GM08714 (cell line): ENCODE data around the gene ADAMTS12.

Source experiments
- H3K4me3 ChIP-seq: fragments of 200-500 bp; sonication (Bioruptor generic); 2 replicates; pipeline ENCODE4 v1.5.1; 2014; ENCODE audit warnings: mild to moderate bottlenecking, low read length, inconsistent platforms
- ZNF274 ChIP-seq: IDR thresholded peaks from 2 replicates; pipeline ENCODE4 v1.6.1; 2012; ENCODE audit warnings: mild to moderate bottlenecking, low read depth, low read length

The ADAMTS12 gene

GRCh38 chr5:33482335-33482734, 409.5 kb downstream of the ADAMTS12 start:
- TF ChIP-seq ZNF274, result no peak
- no peak overlapping the region for H3K4me3 ChIP-seq

- H3K4me3 ChIP-seq, result no peak overlapping the region
- no peak for TF ChIP-seq ZNF274
Observed at GRCh38 chr5:33480876-33481275, 410.9 kb downstream of the ADAMTS12 start.

DNA sequence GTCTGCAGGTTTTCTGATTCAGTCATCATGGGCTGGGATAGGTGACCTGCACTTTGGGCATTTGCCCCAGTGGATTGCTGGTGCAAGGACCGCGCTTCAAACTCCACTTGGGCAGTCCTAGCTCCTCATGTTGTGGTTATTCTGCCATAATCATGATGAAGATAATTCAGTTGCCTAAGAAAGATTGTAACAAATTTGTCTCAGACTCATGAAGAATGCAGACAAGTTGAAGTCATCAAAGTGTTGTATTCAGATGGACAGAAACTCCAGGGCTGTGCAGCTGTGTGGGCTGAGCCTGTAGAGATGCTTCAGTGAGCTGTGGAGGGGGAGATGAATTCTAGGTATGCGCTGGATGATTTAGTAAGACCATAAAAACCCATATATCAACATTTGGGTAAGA, 412.5 kb downstream of the ADAMTS12 start:
- no peak for TF ChIP-seq ZNF274
- no peak overlapping the region for H3K4me3 ChIP-seq

- no peak overlapping the region for H3K4me3 ChIP-seq
- no peak for TF ChIP-seq ZNF274
Observed at GRCh38 chr5:33477816-33478215, 414.0 kb downstream of the ADAMTS12 start.

- no peak for TF ChIP-seq ZNF274
Observed at GRCh38 chr5:33476992-33477391, 414.8 kb downstream of the ADAMTS12 start.

DNA sequence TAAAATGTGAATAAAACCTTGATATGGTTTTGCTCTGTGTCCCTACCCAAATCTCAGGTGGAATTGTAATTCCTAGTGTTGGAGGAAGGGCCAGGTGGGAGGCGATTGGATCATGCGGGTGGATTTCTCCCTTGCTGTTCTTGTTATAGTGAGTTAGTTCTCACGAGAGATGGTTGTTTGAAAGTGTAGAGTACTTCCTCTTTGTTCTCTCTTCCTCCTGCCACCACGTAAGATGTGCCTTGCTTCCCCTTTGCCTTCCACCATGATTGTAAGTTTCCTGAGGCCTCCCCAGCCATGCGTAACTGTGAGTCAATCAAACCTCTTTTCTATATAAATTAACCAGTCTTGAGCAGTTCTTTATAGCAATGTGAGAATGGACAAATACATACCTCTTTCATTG, 416.1 kb downstream of the ADAMTS12 start:
- TF ChIP-seq ZNF274, result no peak
- H3K4me3 ChIP-seq, result no peak overlapping the region

More at GRCh38 chr5:33476992-33477391, 414.8 kb downstream of the ADAMTS12 start:
- no peak overlapping the region for H3K4me3 ChIP-seq

GRCh38 chr5:33474931-33475499, 416.8 kb downstream of the ADAMTS12 start:
- H3K4me3 ChIP-seq, result no peak overlapping the region
- no peak for TF ChIP-seq ZNF274

DNA sequence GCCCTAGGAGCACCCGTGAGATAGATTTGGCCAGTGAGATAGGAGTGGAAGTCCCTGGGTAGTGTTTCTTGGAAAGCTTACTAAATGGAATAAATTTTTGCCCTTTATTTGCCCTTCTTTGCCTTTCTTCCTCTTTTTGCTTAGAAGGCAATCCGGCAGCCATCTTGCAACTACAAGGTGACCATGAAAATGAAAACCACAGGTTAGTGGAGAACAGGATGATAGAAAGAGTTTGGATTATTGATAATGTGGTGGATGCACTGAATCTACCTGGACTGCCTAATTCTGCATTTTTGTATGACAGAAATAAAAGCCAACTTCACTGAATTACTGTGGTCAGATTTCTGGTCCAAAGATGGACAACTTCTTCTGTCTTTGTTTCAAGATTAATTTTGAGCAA, 417.8 kb downstream of the ADAMTS12 start:
- H3K4me3 ChIP-seq, result no peak overlapping the region
- no peak for TF ChIP-seq ZNF274
